Ishikawa (cell line): ENCODE results near the gene RYR3.

Experiments used
- CEBPB ChIP-seq: IDR thresholded peaks from 2 replicates; pipeline ENCODE4 v1.6.1; 2012
- CREB1 ChIP-seq: IDR thresholded peaks from 2 replicates; pipeline ENCODE4 v1.6.1; 2012; ENCODE audit warnings: low read depth
- EGR1 ChIP-seq: IDR thresholded peaks from 2 replicates; pipeline ENCODE4 v1.6.1; 2012
- EP300 ChIP-seq: IDR thresholded peaks from 2 replicates; pipeline ENCODE4 v1.6.1; 2012; ENCODE audit warnings: borderline replicate concordance
- FOXM1 ChIP-seq: IDR thresholded peaks from 2 replicates; pipeline ENCODE4 v1.6.1; 2012; ENCODE audit warnings: low read depth, borderline replicate concordance
- NFIC ChIP-seq: IDR thresholded peaks from 2 replicates; pipeline ENCODE4 v1.6.1; 2012
- RAD21 ChIP-seq: IDR thresholded peaks from 2 replicates; pipeline ENCODE4 v1.6.1; 2012; ENCODE audit warnings: low read depth
- TAF1 ChIP-seq: IDR thresholded peaks from 2 replicates; pipeline ENCODE4 v1.6.1; 2012; ENCODE audit warnings: low read depth, mild to moderate bottlenecking
- TCF12 ChIP-seq: IDR thresholded peaks from 2 replicates; pipeline ENCODE4 v1.6.1; 2012; ENCODE audit warnings: low read depth
- TEAD4 ChIP-seq: IDR thresholded peaks from 2 replicates; pipeline ENCODE4 v1.6.1; 2012
- YY1 ChIP-seq: IDR thresholded peaks from 2 replicates; pipeline ENCODE4 v1.6.1; 2012; ENCODE audit warnings: low read depth
- ZBTB7A ChIP-seq: IDR thresholded peaks from 2 replicates; pipeline ENCODE4 v1.6.1; 2012; ENCODE audit warnings: low read depth
- TF ChIP-seq, protein P1 (sequence below): IDR thresholded peaks from 2 replicates; pipeline ENCODE4 v1.6.1; 2012
- TF ChIP-seq, protein P2 (sequence below): IDR thresholded peaks from 2 replicates; pipeline ENCODE4 v1.6.1; 2012
- TF ChIP-seq, protein P3 (sequence below): IDR thresholded peaks from 2 replicates; pipeline ENCODE4 v1.6.1; 2012; ENCODE audit warnings: low read depth, mild to moderate bottlenecking

RYR3 gene

DNA sequence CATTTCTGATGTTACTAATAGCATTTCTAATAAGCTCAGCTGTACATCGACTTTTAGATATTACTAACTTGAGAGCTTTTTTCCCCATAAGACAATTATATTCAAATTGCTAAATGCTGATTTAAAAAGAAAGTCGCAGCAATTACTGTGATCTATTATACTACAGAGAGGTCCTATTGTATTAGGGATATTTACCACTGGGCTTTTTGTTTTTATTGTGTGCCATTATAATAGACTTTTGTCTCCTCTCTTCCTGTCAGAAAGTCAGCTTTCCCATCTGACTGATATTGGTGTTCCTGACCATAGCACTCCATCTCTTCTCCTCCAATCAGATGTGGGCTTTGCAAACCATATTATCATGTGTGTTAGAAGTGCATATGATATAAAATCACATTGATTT is 27.2 kb upstream of the RYR3 start:
- TF ChIP-seq TCF12 (no peak), CREB1 (no peak), FOXM1 (no peak), TEAD4 (no peak), YY1 (no peak), EGR1 (no peak), TAF1 (no peak), RAD21 (no peak), ZBTB7A (no peak), EP300 (no peak), NFIC (no peak)
- TF ChIP-seq, protein P1, sequence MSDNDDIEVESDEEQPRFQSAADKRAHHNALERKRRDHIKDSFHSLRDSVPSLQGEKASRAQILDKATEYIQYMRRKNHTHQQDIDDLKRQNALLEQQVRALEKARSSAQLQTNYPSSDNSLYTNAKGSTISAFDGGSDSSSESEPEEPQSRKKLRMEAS, result no peak
- TF ChIP-seq, protein P2, sequence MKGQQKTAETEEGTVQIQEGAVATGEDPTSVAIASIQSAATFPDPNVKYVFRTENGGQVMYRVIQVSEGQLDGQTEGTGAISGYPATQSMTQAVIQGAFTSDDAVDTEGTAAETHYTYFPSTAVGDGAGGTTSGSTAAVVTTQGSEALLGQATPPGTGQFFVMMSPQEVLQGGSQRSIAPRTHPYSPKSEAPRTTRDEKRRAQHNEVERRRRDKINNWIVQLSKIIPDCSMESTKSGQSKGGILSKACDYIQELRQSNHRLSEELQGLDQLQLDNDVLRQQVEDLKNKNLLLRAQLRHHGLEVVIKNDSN, result no peak
- TF ChIP-seq, protein P3, sequence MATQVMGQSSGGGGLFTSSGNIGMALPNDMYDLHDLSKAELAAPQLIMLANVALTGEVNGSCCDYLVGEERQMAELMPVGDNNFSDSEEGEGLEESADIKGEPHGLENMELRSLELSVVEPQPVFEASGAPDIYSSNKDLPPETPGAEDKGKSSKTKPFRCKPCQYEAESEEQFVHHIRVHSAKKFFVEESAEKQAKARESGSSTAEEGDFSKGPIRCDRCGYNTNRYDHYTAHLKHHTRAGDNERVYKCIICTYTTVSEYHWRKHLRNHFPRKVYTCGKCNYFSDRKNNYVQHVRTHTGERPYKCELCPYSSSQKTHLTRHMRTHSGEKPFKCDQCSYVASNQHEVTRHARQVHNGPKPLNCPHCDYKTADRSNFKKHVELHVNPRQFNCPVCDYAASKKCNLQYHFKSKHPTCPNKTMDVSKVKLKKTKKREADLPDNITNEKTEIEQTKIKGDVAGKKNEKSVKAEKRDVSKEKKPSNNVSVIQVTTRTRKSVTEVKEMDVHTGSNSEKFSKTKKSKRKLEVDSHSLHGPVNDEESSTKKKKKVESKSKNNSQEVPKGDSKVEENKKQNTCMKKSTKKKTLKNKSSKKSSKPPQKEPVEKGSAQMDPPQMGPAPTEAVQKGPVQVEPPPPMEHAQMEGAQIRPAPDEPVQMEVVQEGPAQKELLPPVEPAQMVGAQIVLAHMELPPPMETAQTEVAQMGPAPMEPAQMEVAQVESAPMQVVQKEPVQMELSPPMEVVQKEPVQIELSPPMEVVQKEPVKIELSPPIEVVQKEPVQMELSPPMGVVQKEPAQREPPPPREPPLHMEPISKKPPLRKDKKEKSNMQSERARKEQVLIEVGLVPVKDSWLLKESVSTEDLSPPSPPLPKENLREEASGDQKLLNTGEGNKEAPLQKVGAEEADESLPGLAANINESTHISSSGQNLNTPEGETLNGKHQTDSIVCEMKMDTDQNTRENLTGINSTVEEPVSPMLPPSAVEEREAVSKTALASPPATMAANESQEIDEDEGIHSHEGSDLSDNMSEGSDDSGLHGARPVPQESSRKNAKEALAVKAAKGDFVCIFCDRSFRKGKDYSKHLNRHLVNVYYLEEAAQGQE, result no peak

DNA sequence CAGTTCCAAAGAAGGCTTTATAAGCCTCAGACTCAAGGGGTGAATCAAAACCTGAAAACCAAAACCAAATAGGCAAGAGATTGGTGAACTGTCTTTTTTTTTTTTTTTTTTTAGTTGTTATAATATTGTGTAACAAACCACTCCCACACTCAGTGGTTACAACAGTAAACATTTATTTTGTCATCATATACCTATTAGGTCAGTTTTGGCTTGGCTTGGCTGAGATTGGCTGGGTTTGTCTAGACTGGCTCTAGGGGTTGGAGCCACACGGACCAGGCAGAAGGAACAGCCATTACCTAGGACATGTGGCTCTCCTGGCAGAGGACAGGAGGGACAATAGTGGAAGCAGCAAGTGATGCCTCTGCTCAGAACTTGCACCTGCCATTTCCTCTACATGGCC is 26.4 kb upstream of the RYR3 start:
- TF ChIP-seq TAF1 (no peak), CEBPB (no peak), CREB1 (no peak), EP300 (no peak), TCF12 (no peak), YY1 (no peak)
- TF ChIP-seq, protein P3, result no peak

DNA sequence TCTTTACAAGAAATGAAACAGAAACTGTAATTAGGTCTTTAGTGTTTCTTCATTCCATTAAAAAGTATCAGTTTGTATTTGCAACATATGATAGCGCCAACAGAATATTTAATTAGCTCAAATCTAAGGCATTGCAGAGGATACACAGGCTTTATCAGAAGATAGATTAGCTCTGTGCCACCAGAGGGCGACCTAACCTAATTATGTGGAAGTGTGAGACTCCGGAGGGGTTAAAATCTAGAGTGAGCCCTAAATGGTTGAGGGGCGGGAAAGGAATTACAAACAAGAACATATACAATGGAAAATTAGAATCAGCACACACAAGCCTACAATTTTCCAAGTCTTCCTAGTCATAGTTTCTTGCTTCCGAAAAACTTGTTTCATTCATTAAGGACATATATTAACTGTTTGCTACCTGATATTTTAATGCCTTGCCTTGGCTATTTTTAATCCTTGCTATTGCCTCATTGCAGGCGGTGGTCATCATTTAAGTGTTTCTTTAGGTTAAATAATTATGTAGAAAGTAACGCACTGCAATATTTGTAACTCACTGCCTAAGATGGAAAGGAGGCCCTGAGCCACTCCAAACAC is 18.0 kb upstream of the RYR3 start:
- TF ChIP-seq EGR1, result no peak
- peak; percentile 83 for TF ChIP-seq RAD21

DNA sequence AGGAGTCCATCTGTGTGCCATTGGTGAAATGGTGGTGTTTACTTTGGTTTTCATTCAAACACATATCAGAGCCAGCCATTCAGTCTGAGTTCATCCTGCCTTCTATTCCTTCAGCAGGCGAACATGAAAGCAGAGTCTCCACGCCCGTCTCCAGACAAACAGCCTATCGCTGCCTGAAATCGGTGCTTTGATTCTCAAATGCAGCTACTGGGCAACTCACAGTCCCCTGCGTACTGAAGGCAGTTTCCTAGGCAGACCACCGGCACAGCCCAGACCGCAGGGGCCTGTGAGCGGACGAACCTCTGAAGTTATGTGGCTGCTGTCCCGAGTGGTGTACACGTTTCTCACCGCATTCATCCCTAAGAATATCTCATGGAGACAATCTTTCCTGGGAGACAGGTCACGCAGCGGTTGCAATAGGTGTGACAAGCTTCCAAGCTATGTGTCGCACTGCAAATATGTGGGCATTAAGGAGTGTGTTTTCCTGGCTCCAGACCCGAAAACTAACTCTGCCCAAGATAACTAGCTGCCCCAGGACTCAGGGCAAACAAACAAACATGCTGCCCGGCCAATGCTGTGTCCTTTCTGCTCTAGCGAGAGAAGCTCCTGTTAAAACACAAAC is 16.9 kb upstream of the RYR3 start:
- TF ChIP-seq EP300 (no peak), YY1 (no peak), ZBTB7A (no peak), FOXM1 (no peak), NFIC (no peak), TCF12 (no peak), TEAD4 (no peak), TAF1 (no peak), CEBPB (no peak), RAD21 (no peak), EGR1 (no peak)
- TF ChIP-seq, protein P3, result no peak
- TF ChIP-seq, protein P2, result no peak

DNA sequence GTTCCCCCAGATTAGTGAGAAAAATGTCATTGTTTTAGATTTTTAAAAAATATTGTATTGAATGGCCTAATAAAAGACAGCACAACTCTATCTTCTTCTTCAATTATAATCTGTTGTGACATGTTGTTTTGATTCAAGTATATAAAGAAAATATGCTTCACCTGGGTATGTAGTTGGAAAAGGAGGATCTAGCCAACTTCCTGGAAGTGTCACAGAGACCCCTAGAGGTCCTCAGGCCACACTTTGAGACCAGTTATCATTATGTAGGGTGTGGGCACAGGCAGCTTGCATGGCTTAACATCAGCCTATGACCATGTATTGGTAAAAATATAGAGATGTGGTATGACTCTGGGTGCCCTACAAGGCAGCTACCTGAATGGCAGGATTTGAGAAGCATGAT is 14.7 kb upstream of the RYR3 start:
- no peak for TF ChIP-seq NFIC
- TF ChIP-seq TAF1, result no peak
- no peak for TF ChIP-seq TCF12
- TF ChIP-seq EP300, result no peak
- TF ChIP-seq, protein P2, result no peak
- no peak for TF ChIP-seq TEAD4
- no peak for TF ChIP-seq CEBPB
- TF ChIP-seq EGR1, result no peak
- no peak for TF ChIP-seq FOXM1
- no peak for TF ChIP-seq CREB1
- no peak for TF ChIP-seq ZBTB7A
- TF ChIP-seq, protein P1, result no peak
- TF ChIP-seq RAD21, result no peak
- TF ChIP-seq YY1, result no peak
- TF ChIP-seq, protein P3, result no peak
